Activated CD4-positive, alpha-beta T cell treated with anti-CD3 and anti-CD28 coated beads, Interleukin-2, amount 10 ng/mL, durations not matched to agents 24 days and 14 days (primary cell): ENCODE measurements around the gene ANKRD35. TPM values are rescaled to one million over a fixed set of nuclear protein-coding genes. Genes with fewer than 3 reads are reported as not detected.
"Not testable (repeated sequence)": the region's sequence is repeated elsewhere in the genome, so short reads cannot be mapped to it uniquely, and the experiment has no call there.

Source experiments
- DNase-seq: peaks from one replicate; pipeline ENCODE4 v3.0.0; 2022
- H3K27ac Mint-ChIP-seq: one replicate; pipeline ENCODE4 v1.8.0; 2022; ENCODE audit warnings: mild to moderate bottlenecking, mixed read lengths
- H3K27me3 Mint-ChIP-seq: one replicate; pipeline ENCODE4 v1.8.0; 2022; ENCODE audit warnings: mixed read lengths
- H3K36me3 Mint-ChIP-seq: one replicate; pipeline ENCODE4 v1.8.0; 2022; ENCODE audit warnings: low read depth, mild to moderate bottlenecking, mixed read lengths
- H3K4me1 Mint-ChIP-seq: one replicate; pipeline ENCODE4 v1.8.0; 2021; ENCODE audit warnings: mixed read lengths
- H3K4me3 Mint-ChIP-seq: one replicate; pipeline ENCODE4 v1.8.0; 2022; ENCODE audit warnings: mild to moderate bottlenecking, moderate library complexity, mixed read lengths
- H3K9me3 Mint-ChIP-seq: one replicate; pipeline ENCODE4 v1.8.0; 2021; ENCODE audit warnings: mixed read lengths
- intact Hi-C: fragments of 100-400 bp; cut with micrococcal nuclease; formaldehyde crosslinking; loops from one replicate; pipeline ENCODE4 v1.15.1; 2023
- total RNA-seq: library from RNA; stranded (reverse); gene quantifications from 2 replicates; pipeline ENCODE4 v1.2.3, GENCODE V29; 2022

Gene ANKRD35
- total RNA-seq, 1 donor from 2014 or later, result 0.40 TPM

- Mint-ChIP-seq H3K9me3 (no peaks in the 10 kb centered on the region), H3K4me1 (peaks cover 14% of the 10 kb centered on the region)
Observed at GRCh38 chr1:145858238-145858900, 27.3 kb downstream of the ANKRD35 start.

GRCh38 chr1:145857170-145857569 lies 28.5 kb downstream of the ANKRD35 start:
- Mint-ChIP-seq H3K27me3 (no peaks in the 10 kb centered on the region), H3K36me3 (peaks cover 23% of the 10 kb centered on the region), H3K9me3 (no peaks in the 10 kb centered on the region), H3K4me3 (no peak overlapping the region), H3K27ac (no peak overlapping the region), H3K4me1 (peaks cover 14% of the 10 kb centered on the region)
- intact Hi-C loops, result no loop called here
- no peak for DNase-seq

More at GRCh38 chr1:145858238-145858900, 27.3 kb downstream of the ANKRD35 start:
- intact Hi-C loops, result loop anchor here (2.0 kb wide), 2 partner anchors 34 to 98 kb away; partner anchors contain the start of genes POLR3C and RNF115
- H3K27ac Mint-ChIP-seq, result peak overlapping the region; percentile 96
- peak overlapping the region; percentile 96 for H3K4me3 Mint-ChIP-seq
- peak; percentile 85 for DNase-seq
- peaks cover 18% of the 10 kb centered on the region for H3K36me3 Mint-ChIP-seq
- peaks cover 3% of the 10 kb centered on the region for H3K27me3 Mint-ChIP-seq

- Mint-ChIP-seq H3K27me3 (no peaks in the 10 kb centered on the region), H3K27ac (no peak overlapping the region), H3K9me3 (no peaks in the 10 kb centered on the region), H3K4me3 (no peak overlapping the region), H3K36me3 (peaks cover 30% of the 10 kb centered on the region), H3K4me1 (peaks cover 14% of the 10 kb centered on the region)
- DNase-seq, result no peak
- intact Hi-C loops, result no loop called here
Observed at GRCh38 chr1:145855426-145855948, 30.2 kb downstream of the ANKRD35 start.

GRCh38 chr1:145849356-145850160 lies 36.1 kb downstream of the ANKRD35 start:
- peaks cover 9% of the 10 kb centered on the region for H3K4me1 Mint-ChIP-seq
- no peak overlapping the region for H3K4me3 Mint-ChIP-seq
- peak; percentile 68 for DNase-seq
- H3K27me3 Mint-ChIP-seq, result no peaks in the 10 kb centered on the region
- peaks cover 26% of the 10 kb centered on the region for H3K36me3 Mint-ChIP-seq
- H3K9me3 Mint-ChIP-seq, result no peaks in the 10 kb centered on the region
- intact Hi-C loops, result no loop called here
- no peak overlapping the region for H3K27ac Mint-ChIP-seq

- H3K27ac Mint-ChIP-seq, result no peak overlapping the region
- H3K4me1 Mint-ChIP-seq, result peaks cover 9% of the 10 kb centered on the region
- no peaks in the 10 kb centered on the region for H3K27me3 Mint-ChIP-seq
- no peak overlapping the region for H3K4me3 Mint-ChIP-seq
- peaks cover 19% of the 10 kb centered on the region for H3K36me3 Mint-ChIP-seq
- no peaks in the 10 kb centered on the region for H3K9me3 Mint-ChIP-seq
- intact Hi-C loops, result no loop called here
- no peak for DNase-seq
Observed at GRCh38 chr1:145847827-145848226, 37.8 kb downstream of the ANKRD35 start.

GRCh38 chr1:145846201-145846612 lies 39.5 kb downstream of the ANKRD35 start:
- H3K27me3 Mint-ChIP-seq, result no peaks in the 10 kb centered on the region
- H3K27ac Mint-ChIP-seq, result no peak overlapping the region
- peaks cover 26% of the 10 kb centered on the region for H3K36me3 Mint-ChIP-seq
- H3K4me3 Mint-ChIP-seq, result no peak overlapping the region
- no peaks in the 10 kb centered on the region for H3K9me3 Mint-ChIP-seq
- DNase-seq, result peak; percentile 80
- peaks cover 9% of the 10 kb centered on the region for H3K4me1 Mint-ChIP-seq
- intact Hi-C loops, result no loop called here

- intact Hi-C loops, result loop anchor here (1.0 to 2.0 kb wide), 3 partner anchors 65 to 168 kb away; partner anchors contain the start of genes ITGA10 and PEX11B
- Mint-ChIP-seq H3K27me3 (no peaks in the 10 kb centered on the region), H3K36me3 (peaks cover 26% of the 10 kb centered on the region), H3K27ac (no peak within 1 kb of the TSS), H3K4me3 (no peak within 1 kb of the TSS), H3K9me3 (no peaks in the 10 kb centered on the region), H3K4me1 (peaks cover 9% of the 10 kb centered on the region)
- peak; percentile 92 for DNase-seq
Observed at GRCh38 chr1:145845514-145846161, 40.0 kb downstream of the ANKRD35 start, which contains the start of gene NUDT17. Gene NUDT17 (plus strand): TSS chr1:145845630. CDS start chr1:145845641, 11 bp downstream.

- no peaks in the 10 kb centered on the region for H3K9me3 Mint-ChIP-seq
- peaks cover 9% of the 10 kb centered on the region for H3K4me1 Mint-ChIP-seq
- intact Hi-C loops, result loop anchor here (1.0 to 2.0 kb wide), 3 partner anchors 65 to 168 kb away; partner anchors contain the start of genes ITGA10 and PEX11B
- H3K27me3 Mint-ChIP-seq, result no peaks in the 10 kb centered on the region
- no peak for DNase-seq
- no peak overlapping the region for H3K4me3 Mint-ChIP-seq
- no peak overlapping the region for H3K27ac Mint-ChIP-seq
- H3K36me3 Mint-ChIP-seq, result peaks cover 27% of the 10 kb centered on the region
Observed at GRCh38 chr1:145845144-145845513, 40.5 kb downstream of the ANKRD35 start.

- H3K4me1 Mint-ChIP-seq, result peaks cover 5% of the 10 kb centered on the region
- H3K27ac Mint-ChIP-seq, result no peak overlapping the region
- H3K36me3 Mint-ChIP-seq, result peaks cover 35% of the 10 kb centered on the region
- no peak overlapping the region for H3K4me3 Mint-ChIP-seq
- H3K9me3 Mint-ChIP-seq, result no peaks in the 10 kb centered on the region
- no peak for DNase-seq
- no peaks in the 10 kb centered on the region for H3K27me3 Mint-ChIP-seq
- intact Hi-C loops, result no loop called here
Observed at GRCh38 chr1:145843031-145843430, 42.6 kb downstream of the ANKRD35 start.

GRCh38 chr1:145837656-145838055 lies 48.0 kb downstream of the ANKRD35 start:
- Mint-ChIP-seq H3K9me3 (no peaks in the 10 kb centered on the region), H3K4me3 (no peak overlapping the region), H3K27me3 (no peaks in the 10 kb centered on the region), H3K4me1 (peaks cover 2% of the 10 kb centered on the region), H3K36me3 (peaks cover 66% of the 10 kb centered on the region), H3K27ac (no peak overlapping the region)
- no peak for DNase-seq
- intact Hi-C loops, result no loop called here

- DNase-seq, intact Hi-C loops, H3K27ac Mint-ChIP-seq, H3K27me3 Mint-ChIP-seq, H3K4me3 Mint-ChIP-seq, H3K9me3 Mint-ChIP-seq: not testable (repeated sequence)
- peaks cover 71% of the 10 kb centered on the region for H3K36me3 Mint-ChIP-seq
- peaks cover 32% of the 10 kb centered on the region for H3K4me1 Mint-ChIP-seq
Observed at GRCh38 chr1:145830810-145831209, 54.9 kb downstream of the ANKRD35 start.

- no peak for DNase-seq
- Mint-ChIP-seq H3K9me3 (no peaks in the 10 kb centered on the region), H3K27ac (peak overlapping the region; percentile 71), H3K36me3 (peaks cover 68% of the 10 kb centered on the region), H3K4me1 (peaks cover 41% of the 10 kb centered on the region), H3K4me3 (peak overlapping the region; percentile 10), H3K27me3 (no peaks in the 10 kb centered on the region)
- intact Hi-C loops, result loop anchor here (10.0 kb wide), 1 partner anchor 54 kb away; no protein-coding TSS in a partner anchor
Observed at GRCh38 chr1:145828367-145829026, 57.2 kb downstream of the ANKRD35 start.

GRCh38 chr1:145827966-145828365 lies 57.7 kb downstream of the ANKRD35 start:
- Mint-ChIP-seq H3K36me3 (peaks cover 63% of the 10 kb centered on the region), H3K9me3 (no peaks in the 10 kb centered on the region), H3K27me3 (no peaks in the 10 kb centered on the region), H3K4me1 (peaks cover 41% of the 10 kb centered on the region), H3K27ac (peak overlapping the region; percentile 71), H3K4me3 (peak overlapping the region; percentile 10)
- intact Hi-C loops, result loop anchor here (10.0 kb wide), 1 partner anchor 53 kb away; no protein-coding TSS in a partner anchor
- no peak for DNase-seq
